Measurements from ENCODE around the gene SMNDC1. TPM values are rescaled to one million over a fixed set of nuclear protein-coding genes. Genes with fewer than 3 reads are reported as not detected.
"Not testable (repeated sequence)": the region's sequence is repeated elsewhere in the genome, so short reads cannot be mapped to it uniquely, and the experiment has no call there.

SMNDC1 gene
- total RNA-seq = 19.2 TPM

- ATAC-seq = peak; percentile 97
Observed at GRCh38 chr10:110304780-110305421, at the start of gene SMNDC1. Gene SMNDC1, minus strand, starts transcription at chr10:110304920. Its CDS starts 1,333 bp downstream, at chr10:110303587.

- ATAC-seq = peak; percentile 52
Observed at GRCh38 chr10:110354322-110354766, 49.6 kb upstream of the SMNDC1 start.

GRCh38 chr10:110353244-110354119 lies 48.8 kb upstream of the SMNDC1 start:
- peak; percentile 85 for ATAC-seq

GRCh38 chr10:110352930-110353243 lies 48.2 kb upstream of the SMNDC1 start:
- no peak for ATAC-seq

- no peak for ATAC-seq
Observed at GRCh38 chr10:110350812-110351211, 46.1 kb upstream of the SMNDC1 start.

- no peak for ATAC-seq
Observed at GRCh38 chr10:110349831-110350230, 45.1 kb upstream of the SMNDC1 start.

- no peak for ATAC-seq
Observed at GRCh38 chr10:110349386-110349785, 44.7 kb upstream of the SMNDC1 start.

- no peak for ATAC-seq
Observed at GRCh38 chr10:110348336-110348735, 43.6 kb upstream of the SMNDC1 start.

- no peak for ATAC-seq
Observed at GRCh38 chr10:110346914-110347313, 42.2 kb upstream of the SMNDC1 start.

GRCh38 chr10:110345286-110345685 lies 40.6 kb upstream of the SMNDC1 start:
- no peak for ATAC-seq

GRCh38 chr10:110344622-110345021 lies 39.9 kb upstream of the SMNDC1 start:
- ATAC-seq = no peak

GRCh38 chr10:110343947-110344346 lies 39.2 kb upstream of the SMNDC1 start:
- ATAC-seq = no peak

- ATAC-seq = no peak
Observed at GRCh38 chr10:110340816-110341215, 36.1 kb upstream of the SMNDC1 start.

- no peak for ATAC-seq
Observed at GRCh38 chr10:110340122-110340521, 35.4 kb upstream of the SMNDC1 start.

GRCh38 chr10:110337906-110338305 lies 33.2 kb upstream of the SMNDC1 start:
- no peak for ATAC-seq

GRCh38 chr10:110337401-110337800 lies 32.7 kb upstream of the SMNDC1 start:
- no peak for ATAC-seq

GRCh38 chr10:110336111-110336721 lies 31.5 kb upstream of the SMNDC1 start:
- peak; percentile 99 for ATAC-seq

- peak; percentile 9 for ATAC-seq
Observed at GRCh38 chr10:110335314-110336064, 30.8 kb upstream of the SMNDC1 start.

- ATAC-seq = no peak
Observed at GRCh38 chr10:110334061-110334656, 29.4 kb upstream of the SMNDC1 start.

GRCh38 chr10:110331226-110331795 lies 26.6 kb upstream of the SMNDC1 start:
- not testable (repeated sequence) for ATAC-seq

- no peak for ATAC-seq
Observed at GRCh38 chr10:110330675-110331074, 26.0 kb upstream of the SMNDC1 start.

Data from esophagus mucosa (tissue), 1 donor.